ENCODE results near the gene PSG5.
"Not testable (repeated sequence)": the region's sequence is repeated elsewhere in the genome, so short reads cannot be mapped to it uniquely, and the experiment has no call there.

The PSG5 gene

DNA sequence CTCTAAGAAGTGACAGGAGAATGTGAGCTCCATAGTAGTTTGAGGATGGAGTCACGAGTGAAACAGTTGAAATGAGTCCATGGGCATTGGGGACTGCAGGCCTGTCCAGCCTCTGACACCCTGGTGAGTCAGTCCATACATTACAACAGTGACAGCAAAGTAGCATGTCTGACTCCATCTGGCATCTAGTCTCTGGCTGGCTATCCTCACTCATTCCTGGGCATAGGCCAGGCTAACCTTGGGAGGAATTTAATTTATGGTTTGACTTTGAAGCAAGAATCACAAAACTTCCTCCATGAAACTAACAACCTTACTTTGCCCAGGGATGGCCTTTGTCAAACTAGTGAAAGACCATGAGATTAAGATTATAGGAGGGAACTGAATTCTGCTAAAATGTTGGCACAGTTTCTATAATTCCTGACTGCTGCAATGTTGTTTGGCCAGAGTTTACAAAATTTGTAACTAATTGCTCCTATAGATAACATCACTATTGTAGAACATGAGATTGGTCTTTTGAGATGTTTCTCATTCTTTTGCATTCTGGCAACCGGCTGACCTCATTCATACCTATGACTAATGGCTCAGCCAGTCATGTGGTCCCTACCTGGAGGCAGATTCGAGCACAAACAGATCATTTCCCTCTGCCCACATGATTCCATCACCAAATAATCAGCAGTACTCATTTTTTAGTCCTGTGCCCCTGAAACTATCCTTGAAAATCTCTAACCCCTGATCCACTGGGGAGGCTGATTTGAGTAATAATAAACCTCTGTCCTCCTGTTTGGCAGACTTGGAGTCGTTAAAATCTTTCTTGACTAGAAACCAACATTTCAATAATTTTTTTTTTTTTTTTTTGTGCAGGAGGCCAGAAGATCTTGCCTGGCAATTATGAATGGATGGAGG lies 4.2 kb downstream of the PSG5 start:
- peak; percentile 91 for DNase-seq

DNA sequence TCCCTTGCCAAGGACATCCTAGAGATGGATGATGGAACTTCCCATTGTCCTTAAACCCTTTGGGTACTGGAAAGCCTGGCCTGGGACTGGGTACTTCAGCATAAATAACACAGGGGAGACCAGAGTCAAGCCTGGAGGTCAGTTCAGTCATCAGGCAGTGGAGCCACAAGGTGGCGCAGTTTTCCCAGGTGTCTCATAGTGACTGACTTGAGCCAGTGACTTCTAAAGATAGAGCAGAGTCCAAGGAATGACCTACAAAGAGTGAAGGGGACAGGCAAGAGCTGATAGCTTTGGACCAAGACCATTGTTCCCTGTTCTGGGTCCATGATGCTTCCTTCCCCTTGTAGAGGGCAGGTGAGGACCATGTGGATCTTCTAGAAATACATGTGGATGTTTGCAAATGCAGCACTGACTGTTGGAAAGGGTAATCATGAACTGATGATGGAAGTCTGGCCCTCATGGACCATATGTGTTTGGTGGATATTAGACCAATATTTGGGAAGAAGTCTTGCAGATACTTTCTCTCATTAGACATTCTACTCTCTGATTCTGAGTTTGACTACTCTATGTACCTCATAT lies 6.7 kb downstream of the PSG5 start:
- not testable (repeated sequence) for DNase-seq

DNA sequence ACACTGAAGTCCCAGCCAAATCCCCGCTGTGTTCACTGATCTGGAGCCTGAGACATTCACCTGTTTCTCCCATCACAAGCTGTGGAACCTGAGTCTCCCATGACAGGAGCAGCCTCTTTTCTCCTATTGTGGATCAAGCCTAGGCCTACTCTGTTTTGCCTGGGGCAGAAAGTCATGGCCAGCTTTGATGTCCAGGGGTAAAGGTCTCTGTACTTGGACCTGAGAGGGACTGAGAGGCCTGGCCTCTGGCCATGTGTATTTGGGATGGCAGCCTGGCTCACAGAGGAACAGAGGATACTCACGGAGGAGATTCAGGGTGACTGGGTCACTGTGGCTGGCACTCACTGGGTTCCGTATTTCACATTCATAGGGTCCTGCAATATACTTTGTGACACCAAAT lies 7.8 kb downstream of the PSG5 start:
- not testable (repeated sequence) for DNase-seq

DNA sequence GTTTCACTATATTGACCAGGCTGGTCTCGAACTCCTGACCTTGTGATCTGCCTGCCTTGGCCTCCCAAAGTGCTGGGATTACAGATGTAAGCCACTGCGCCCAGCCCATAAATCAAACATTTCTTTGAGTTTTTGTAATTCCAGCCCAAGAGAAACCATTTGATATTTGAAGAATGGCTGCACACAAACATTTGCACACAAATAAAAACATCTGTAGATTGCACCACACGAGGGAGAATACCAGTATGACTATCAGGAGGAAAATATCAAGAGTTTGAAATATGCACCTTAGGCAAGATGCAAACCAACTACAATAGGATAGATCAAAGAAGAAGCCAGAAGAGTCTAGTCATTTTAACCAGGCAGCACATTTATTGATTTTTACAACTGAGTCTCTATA lies 20.4 kb downstream of the PSG5 start:
- DNase-seq, result not testable (repeated sequence)

DNA sequence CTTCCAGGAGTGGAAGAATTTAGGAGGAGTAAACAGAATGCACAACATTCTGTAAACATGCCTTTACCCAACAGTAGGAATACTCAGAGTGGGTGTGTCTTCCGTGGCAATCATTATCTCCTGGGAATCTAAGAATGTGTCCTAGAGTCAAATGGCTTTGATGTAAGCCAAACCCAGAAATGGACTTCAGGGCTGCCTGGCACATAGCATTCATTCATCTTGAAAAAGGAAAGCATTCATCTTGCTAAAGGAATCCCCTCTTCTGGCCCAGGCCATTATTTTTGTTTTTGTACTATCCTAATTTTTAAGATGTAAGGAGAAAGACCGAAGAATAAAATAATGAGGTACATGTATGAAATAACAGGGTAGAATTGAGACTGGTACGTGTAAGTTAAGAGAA lies 23.2 kb downstream of the PSG5 start:
- DNase-seq, result not testable (repeated sequence)

DNA sequence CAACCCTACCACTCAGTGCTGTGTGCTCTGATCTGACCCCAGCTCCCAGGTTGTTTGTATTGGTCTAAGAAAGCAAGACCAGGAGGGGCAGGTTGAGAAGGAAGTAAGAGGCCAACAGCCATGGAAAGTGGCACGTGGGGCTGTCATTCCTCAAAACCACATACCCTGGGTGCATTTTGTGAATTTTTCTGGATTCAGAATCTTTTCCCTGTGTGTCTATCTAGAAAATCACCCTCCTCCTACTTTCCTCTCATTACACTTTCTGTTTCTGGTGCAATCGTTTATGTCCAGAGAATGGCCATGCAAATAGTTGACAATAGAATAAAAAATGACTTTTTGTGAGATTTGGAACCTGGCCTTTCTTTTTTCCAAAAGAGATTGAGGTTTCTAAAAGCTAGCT lies 24.1 kb downstream of the PSG5 start:
- DNase-seq, result not testable (repeated sequence)

DNA sequence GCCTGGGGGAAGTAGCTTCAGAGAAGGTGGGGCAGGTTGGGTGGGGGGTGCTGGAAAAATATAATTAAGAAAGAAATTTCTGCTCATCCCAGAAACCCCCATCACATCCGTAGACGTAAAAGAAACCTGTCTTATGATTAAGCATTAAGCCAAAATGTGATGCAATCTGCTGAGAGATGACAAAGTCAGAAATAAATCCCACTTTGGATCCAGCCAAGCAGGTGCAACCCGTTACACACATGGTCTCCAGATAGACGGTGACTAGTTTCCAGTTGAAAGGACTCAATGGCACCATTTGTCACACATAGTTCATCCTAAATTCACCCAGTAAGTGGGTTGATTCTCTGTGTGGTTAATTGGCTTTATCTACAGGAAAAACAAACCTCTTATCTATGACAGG lies 34.1 kb downstream of the PSG5 start:
- DNase-seq, result no peak

DNA sequence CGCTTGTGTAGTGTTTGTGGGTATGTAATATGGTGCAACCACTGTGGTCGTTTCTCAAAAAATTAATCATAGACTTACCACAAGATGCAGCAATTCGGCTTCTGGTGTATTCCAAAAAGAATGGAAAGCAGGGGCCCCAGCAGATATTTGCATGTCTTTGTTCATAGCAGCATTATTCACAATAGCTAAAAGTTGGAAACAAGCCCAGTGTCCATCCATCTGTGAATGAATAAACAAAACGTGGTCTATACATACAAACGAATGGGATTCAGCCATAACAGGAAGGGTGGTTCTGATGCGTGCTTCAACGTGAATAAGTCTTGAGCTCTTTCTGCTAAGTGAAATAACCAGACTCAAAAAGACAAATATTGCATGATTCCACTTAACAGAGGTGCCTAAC lies 36.5 kb downstream of the PSG5 start:
- peak; percentile 5 for DNase-seq

DNA sequence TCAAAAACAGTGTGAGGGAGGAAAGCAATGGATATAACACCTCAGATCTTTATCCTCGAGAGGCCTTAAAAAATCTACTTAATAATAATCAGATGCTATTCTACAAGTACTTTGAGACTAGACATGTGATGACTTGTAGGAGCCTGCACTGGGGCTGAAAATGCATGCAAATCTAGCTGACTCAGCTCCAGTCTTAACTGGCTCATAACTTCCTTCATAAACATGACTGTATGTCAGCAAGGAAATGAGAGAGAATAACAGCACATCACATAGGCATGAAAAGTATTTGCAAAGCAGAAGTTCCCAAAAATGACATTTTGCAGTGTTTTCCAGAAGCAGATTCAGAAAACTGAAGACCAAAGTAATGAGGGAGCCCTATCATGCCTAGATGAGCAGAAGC lies 38.1 kb downstream of the PSG5 start:
- peak; percentile 27 for DNase-seq

DNA sequence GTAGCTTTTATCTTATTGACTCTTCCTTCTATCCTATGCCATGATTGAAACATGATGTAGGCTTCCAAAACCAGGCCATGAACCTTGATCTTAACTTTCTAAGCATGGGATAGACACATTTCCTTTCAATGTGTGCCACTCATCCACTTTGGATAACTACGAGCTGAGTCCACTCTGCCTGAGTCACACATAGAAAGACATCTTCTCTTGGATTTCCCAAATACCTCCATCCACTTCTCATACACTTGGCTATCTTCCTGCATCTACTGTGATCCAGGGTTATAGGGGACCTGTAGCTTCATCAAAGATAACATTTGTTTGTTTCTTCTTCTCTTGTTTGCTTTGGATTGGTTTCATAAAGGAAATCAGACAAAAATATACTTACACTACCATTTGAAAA lies 44.6 kb downstream of the PSG5 start:
- peak; percentile 25 for DNase-seq

DNA sequence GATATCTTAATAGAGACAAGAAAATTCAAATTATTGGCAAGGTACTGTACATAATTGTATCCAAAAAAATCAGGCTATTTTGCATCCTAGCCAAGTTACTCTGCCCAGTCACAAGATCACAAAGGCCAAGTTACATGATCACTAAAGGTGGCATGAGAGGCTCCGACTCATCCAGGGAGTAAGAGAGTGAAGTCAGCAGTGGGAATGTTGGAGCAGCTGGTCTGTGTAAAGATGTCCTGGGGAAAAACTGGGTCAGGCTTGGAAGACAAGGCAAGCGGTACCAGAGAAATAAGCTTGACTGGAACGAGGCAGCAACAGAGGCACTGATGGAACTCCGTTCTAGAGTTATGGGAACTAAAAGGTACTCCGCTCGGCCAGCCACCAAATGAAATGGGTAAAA lies 53.6 kb downstream of the PSG5 start:
- no peak for DNase-seq

DNA sequence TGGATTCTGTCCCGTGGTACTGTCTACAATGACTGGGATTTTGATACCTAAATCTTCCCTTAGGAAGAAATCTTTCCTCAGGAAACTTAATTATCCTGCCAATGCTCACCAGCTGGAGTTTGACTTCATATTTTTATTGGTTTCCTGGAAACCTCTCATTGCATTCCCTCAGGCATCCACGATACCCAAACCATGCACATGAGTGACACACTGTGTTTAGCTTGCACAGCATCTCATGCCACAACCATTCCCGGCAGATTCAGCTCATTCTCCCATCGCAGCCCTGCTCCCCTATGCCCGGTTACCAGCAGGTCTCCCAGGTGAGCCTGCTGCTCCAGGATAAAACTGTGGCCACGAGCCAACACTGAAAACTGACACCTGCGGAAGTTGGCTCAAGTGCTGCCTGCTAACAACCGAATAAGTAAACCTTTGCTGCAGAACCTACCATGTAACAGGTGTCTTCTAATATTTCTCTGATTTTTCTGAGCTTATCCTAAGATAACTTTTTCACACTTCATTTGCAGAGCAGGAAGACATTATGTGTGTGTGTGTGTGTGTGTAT lies 55.0 kb downstream of the PSG5 start:
- not testable (repeated sequence) for DNase-seq

DNA sequence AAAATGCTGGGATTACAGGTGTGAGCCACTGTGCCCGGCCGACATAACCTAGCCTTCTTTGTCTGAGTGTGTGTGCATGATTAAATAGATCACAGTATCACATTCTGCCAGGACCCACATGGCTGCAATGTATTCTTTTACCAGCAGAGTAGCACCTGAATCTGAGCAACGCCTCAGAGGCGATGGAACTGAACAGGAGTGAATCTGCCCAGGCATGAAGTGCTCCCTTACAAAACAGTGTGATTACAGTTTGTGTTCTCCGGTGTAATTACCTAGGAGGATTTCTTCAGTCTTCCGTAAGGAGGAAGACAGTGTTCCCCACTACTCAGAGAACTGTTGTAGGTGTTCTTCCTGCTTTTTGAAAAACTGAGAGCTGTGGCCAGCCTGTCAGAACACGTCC lies 57.1 kb downstream of the PSG5 start:
- DNase-seq, result not testable (repeated sequence)

DNA sequence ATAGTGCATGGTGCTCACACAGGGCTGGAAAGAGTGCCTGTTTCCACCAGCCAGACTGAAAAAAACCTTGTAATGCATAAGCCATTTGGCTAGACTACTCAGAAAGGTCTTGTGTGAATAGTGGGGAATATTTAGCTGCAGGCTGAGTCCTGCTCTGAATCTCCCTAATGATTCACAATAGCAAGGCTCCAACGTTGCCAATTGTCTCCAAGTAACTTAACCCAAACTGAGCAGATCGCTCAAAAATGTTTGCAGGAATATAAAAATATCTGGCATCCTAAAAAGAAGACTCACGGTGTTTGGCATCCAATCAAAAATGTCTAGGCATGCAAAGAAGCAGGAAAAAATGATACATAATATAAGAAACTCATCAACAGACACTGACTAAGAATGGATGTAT lies 59.0 kb downstream of the PSG5 start:
- DNase-seq, result peak; percentile 95

DNA sequence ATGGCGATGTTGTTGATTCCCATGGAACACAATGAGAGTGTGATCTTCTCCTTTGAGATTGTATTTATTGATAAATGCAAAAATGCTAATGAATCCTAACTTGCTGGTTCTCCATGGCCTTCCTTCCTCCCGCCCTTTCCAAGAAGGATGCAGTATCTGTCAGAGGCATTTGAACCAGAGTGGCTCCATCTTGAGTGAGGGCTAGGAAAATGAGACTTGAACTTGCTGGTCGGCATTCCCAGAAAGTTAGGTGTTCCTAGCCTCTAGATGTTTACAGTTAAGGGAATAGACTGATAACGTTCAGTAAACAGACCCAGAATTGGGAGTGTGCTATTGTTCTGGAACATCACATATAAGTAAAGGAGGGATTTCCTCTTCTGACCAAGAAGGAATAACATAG lies 59.6 kb downstream of the PSG5 start:
- no peak for DNase-seq

DNA sequence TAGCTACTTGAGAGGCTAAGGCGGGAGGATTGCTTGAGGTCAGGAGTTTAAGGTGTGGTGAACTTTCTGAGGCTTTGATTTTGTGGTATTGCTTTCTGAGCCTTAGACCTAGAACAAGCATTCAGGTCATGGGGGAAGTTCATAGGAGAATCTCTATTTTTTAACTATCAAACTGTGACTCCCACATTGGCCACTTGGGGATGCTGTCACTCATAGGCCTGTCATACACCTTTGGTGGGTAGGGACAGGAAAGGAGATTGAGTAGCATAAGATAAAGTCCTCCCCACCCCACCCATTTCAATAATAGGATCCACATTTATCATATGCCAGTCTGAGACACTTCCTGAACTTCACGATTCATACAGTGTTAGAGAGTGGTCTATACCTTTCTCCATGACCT lies 62.0 kb downstream of the PSG5 start:
- DNase-seq, result no peak

DNA sequence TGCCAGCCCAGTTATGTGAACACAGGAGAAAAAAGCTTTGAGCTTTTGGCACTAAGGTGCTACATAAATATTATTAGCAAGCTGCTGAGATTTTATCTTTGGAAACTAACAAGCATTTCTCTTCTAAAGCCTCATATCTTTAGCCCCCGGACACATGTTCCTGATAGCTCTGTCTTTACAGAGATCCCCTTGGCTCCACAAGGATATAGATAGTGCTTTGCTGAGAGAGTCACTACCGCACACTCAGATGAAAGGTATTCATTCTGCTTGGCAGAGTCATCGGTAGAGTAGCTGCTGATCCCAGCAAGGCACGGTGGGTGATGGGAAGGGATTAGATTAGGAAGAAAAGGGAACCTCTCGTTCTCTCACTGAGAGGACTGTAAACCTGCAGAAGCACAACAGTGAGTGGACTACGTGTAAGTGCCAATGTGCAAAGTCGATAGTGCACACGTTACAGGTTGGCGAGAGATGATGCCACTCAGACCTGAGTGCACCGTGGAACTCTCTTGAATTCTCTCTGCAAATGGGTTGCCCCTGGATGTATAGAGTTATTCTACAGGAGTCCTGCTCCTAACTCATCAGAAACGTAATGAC lies 65.8 kb downstream of the PSG5 start:
- peak; percentile 87 for DNase-seq

DNA sequence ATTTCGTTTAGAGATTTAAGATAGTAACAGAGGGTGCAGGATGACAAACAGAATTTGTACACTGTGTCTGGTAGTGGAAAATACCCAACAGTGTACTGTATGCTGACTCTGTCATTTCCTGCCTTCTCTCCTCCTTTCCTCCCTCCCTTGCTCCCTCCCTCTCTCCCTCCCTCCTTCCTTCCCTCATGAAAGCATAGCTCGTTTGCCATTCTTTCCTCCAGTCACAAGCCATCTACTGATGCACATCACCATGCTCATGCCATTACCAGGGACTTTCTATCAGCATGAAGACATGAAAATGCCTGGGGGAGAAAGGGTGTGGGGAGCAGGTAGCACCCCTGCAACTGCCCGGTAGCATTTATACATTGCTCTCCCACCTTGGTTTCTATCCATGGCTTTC lies 66.8 kb downstream of the PSG5 start:
- peak; percentile 21 for DNase-seq
